GM04503 (cell line): ENCODE data around the gene CSF2.
A peak's percentile ranks its signal among the peaks of the same experiment; 100 is the strongest.

ENCODE experiments used
- DNase-seq: peaks from one replicate; pipeline ENCODE4 v3.0.0-alpha.2; 2012; ENCODE audit warnings: low read depth

Gene CSF2

DNA sequence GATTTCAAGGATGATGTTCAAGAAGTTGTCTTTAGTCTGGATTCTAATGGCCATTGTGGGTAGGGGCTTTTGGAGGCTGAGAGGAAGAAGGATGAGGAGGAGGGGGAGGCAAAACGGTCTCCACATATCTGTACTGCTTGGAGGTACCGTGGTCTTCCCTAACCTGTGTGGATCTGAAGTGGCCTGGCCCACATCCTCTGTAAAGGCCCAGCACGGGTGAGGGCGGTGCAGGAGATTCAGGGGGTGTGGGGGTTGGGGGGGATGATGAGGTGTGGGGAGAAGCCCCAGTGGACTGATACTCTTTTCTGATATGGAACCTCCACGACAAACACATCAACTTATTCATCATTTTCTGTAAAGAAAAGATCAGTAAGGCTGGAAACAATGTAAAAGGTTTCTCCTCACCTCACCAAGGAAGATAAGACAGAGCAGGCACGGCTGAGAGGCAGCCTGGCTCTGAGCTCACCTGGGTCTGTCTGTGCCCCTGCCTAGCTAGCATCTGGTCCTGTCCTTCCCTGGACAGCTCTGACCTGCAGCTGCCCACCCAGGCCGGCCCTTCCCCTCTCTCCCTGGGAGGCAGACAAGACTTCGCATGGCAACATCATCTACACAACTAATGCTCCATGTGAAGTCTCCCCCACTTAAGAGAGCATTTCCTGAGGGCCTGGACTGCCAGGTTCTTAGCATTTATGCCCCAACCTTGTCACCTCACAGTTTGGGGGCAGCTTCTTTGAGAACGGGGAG lies 18.7 kb upstream of the CSF2 start:
- DNase-seq = no peak

DNA sequence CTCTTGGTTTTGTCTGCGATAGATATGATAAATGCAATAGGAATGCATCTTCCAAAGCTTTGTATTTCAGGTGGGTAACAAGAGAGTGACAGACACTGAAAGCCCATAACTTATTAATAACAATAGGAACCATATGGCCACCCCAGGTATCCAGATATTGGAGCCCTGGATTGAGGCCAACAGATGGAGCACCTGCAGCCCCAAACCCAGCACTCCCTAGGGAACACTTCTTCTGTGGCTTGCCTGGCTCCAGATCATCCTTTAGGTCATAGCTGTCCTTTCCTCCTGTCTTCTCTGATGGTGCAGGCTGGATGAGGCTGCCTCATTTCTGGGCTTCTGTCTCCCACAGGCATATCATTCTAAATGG lies 18.2 kb upstream of the CSF2 start:
- no peak for DNase-seq

DNA sequence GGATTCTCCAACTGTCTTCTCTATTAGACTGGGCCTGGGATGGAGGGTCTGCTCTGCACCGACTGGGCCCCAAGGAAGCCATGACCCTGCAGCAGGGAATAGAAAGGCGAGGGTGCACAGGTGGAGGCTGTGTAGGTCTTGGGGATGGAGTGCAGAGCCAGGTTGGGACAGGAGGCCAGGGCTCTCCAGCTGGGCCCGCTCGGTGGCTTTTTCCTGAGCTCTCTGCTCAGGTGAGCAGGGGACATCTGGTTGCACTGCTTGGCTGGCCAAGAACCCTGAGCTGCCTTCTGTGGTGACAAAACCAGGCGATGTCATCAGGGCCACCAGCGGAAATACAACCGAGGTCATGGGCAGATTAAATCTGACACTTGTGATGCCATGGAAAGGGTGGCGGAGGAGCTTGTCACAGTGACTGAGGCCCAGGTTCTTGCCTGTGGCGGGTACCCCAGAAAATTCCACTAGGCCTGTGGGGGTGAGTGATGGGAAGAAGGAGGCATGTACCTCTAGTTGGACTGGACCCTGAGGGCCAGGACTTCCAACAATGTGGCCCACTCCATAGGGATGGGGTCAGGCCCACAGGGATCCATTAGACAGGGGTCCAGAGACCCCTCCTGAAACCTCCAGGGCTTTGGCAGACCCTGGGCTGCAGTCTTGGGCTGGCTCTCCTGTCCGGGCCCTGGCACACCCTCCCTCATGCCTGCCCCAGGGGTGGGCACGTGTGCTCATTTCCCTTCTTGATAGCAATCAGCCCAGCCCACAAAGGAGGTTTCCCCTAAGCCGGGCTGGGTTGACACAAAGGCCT lies 17.6 kb upstream of the CSF2 start:
- no peak for DNase-seq

DNA sequence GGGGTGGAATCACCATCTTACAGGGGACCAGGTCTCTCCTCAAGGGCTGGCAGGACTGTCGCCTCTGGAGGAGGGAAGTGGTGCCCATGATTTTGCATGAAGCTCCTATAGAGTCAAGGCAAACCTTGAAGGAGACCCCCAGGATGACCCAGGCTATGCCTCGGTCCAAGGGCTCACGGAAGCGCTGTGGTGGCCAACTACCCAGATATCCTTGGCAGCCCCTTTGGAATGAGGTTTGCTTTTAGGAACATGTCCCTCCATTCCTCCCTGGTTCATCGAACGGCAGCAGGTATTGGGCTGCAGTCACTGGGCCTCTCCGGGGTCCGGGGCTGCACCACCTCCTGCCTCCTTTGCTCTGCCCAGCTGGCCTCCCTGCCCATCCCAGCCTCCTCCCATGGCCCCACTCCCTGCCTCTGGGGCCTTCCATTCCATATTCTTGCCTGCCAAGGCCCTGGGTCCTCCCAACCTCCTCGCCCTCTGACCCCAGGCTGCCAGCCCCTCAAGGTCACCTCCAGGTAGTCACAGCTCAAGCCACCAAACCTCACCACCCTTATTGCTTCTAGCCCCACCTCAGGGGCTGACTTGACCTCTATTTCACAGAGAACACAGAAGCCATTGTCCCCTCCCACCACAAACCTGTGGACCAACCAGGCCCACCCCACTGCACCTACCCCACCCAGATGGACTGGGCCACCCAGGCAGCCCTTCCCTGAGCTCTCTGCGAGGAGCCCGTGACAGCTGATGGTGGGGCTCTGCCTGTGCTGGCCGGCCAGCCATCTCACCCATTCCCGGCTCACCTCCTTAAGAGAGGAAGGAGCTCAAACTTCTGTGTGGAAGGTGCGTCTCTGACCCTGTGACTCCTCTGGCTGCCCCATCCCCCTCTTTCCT lies 16.7 kb upstream of the CSF2 start:
- DNase-seq = no peak

DNA sequence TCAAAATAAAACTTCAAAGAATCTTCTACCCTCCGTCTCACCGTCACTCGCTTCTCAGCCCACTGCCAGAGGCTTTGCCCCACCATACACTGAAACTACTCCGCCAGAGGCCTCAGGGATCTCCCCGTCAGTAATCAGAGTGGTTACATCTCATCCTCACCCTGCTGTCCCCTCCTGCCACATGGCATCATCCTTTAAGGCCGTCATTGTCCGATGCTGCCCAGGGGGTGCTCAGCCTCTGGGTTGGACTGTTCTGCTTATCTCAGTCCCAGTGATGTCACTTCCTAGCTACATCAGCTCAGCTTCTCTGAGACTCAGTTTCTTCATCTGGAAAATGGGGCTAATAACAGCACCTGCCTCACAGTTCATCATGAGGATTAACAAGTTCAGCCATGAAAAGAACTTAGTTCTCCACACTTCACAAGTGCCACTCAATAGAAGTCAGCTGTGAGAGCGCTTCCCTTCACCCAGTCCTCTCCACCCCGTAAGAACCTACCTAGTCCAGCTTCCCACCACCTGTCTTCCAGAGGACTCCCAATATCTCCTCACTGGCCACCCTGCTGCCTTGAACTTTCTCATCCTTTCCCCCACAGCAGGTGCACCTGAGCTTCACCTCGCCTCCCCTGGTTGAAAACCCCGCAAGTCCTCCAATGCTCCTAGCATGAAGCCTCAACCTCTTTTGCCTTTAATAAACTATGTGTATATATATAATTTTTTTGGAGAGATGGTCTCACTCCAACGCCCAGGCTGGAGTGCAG lies 15.9 kb upstream of the CSF2 start:
- no peak for DNase-seq

DNA sequence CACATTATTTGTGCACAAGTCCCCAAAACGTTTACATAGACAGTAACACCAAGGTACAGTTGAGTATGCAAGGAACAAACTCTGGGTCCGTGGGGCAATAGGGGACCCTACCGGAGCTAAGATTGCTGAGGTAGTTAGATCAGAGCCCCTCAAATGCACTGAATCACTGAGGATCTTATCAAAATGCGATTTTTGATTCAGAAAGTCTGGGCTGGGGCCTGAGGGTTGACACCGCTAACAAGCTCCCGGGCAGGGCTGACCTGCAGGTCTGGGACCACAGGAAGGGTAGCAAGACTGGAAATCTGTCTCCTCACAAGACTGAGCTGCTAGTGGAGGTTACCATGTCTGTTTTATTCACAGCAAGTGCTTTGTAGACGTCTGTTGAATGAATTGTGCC lies 14.9 kb upstream of the CSF2 start:
- DNase-seq = no peak

DNA sequence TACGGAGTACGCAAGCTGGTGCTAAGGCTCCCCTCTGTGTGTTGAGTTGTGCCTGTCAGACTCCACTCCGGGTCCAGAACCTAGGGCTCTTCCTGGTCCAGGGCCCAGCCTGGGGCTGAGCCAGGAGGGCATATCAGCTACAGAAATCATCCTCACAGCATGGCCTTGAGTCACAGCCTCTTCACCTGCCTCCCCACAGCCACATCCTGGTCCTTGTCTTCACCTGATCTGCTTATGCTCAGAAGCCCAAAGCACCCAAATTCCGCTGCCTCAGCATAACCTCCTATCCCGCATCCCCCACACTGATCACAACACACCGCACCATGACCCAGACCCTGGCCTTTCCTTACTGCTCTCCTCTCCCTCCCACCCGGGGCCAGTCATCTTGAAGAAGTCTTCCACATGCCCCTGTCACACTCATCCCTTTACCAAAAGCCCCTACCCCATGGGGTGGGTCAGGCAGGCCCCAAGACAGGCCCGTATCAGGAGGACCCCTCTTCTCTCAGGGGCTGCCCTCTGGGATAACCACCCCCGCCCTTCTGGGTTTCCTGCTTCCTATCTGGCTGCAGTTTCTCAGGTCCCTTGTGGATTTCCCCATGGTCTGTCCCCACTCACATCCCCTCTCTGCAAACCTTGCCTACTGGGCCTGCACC lies 14.4 kb upstream of the CSF2 start:
- DNase-seq = no peak

DNA sequence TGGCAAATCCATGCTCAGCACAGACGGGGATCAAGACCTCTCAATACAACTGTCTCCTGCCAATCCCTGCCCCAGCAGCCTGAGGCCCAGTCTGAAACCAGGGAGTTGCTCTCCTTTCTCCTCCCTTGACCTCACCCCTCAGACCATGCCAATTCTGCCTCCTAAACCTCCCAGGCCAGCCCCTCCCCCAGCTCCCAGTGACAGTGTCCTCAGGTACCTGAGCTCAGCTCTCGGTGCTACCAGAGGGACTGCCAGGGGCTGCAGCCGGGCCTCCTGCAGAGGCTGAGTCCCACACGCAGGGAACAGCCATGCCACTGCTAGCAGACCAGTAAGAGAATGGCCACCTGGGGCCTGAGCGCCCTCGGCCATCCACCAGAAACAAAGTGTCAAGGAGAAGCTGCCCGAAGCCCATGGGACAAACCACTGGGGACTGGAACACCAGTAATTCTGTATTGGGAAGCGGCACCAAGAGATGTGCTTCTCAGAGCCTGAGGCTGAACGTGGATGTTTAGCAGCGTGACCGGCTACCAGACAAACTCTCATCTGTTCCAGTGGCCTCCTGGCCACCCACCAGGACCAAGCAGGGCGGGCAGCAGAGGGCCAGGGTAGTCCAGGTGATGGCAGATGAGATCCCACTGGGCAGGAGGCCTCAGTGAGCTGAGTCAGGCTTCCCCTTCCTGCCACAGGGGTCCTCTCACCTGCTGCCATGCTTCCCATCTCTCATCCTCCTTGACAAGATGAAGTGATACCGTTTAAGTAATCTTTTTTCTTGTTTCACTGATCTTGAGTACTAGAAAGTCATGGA lies 13.7 kb upstream of the CSF2 start:
- no peak for DNase-seq

DNA sequence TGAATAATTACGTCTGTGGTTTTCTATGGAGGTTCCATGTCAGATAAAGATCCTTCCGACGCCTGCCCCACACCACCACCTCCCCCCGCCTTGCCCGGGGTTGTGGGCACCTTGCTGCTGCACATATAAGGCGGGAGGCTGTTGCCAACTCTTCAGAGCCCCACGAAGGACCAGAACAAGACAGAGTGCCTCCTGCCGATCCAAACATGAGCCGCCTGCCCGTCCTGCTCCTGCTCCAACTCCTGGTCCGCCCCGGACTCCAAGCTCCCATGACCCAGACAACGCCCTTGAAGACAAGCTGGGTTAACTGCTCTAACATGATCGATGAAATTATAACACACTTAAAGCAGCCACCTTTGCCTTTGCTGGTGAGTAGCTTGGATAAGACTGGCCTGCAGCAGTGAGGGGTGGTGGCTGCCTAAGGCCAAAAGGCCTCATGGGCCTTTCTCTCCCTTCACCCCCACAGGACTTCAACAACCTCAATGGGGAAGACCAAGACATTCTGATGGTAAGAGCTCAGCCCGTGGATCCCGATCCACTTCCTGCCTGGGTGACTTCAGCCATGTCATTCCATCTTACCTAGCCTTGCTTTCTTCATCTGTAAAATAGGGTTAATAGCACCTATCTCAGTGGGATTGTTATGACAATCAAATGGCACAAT lies 13.0 kb upstream of the CSF2 start, which contains the start of gene IL3:
IL3 (plus strand) TSS at position 155 of the 661 bp plus-strand sequence; CDS start at position 207, 52 bp downstream.
- no peak for DNase-seq

DNA sequence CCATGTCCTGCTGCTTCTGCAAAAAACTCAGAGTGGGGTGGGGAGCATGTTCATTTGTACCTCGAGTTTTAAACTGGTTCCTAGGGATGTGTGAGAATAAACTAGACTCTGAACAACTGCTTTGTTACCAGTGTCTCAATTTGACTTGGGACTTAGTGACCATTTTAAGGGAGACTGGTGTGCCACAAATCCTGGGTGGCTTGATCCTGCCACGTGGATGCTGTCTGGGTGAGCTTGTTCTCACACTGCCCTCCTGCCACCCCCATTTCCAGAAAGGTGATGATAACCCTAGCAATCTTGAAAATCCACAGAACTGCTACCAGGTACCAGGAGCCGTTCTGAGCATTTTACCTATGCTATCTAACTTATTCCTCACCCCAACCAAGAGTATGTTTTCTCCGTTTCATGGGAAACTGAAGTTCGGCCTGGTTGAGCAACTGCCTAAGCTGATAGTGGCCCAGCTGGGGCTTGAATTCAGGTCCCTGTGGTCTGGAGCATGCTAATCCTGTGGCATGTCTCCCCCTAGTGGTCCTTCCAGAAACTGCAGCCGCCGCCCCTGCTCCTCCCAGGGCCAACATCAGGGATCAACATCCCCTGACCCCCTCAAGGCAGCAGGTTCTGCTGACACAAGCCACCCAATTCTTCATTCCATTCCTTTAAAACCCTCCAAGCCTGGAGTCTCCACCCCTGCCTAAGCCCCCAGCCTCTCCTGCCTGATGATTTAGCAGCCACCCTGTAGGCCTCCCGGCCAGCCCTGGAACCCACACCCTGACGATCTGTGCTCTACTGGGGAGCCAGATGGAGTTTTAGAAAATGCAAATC lies 10.3 kb upstream of the CSF2 start:
- peak; percentile 13 for DNase-seq

DNA sequence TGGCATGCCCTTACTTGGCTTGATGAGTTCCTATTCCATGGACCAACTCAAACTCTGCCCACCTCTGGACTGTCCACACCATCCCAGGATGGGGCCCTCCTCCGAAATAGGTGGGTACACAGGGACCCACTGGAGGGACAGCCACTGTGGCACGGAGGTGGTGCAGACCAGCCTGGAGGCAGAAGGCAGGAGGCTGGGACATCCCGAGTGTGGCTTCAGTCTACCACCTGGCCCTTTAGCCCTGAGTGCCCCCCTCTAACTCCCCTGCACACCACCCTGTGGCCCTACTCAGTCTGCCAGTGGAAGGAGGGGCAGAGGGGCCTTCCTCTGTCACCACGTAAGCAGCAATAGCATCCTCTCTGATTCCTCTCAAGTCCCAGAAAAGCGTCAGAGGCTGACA lies 9.4 kb upstream of the CSF2 start:
- DNase-seq = no peak

DNA sequence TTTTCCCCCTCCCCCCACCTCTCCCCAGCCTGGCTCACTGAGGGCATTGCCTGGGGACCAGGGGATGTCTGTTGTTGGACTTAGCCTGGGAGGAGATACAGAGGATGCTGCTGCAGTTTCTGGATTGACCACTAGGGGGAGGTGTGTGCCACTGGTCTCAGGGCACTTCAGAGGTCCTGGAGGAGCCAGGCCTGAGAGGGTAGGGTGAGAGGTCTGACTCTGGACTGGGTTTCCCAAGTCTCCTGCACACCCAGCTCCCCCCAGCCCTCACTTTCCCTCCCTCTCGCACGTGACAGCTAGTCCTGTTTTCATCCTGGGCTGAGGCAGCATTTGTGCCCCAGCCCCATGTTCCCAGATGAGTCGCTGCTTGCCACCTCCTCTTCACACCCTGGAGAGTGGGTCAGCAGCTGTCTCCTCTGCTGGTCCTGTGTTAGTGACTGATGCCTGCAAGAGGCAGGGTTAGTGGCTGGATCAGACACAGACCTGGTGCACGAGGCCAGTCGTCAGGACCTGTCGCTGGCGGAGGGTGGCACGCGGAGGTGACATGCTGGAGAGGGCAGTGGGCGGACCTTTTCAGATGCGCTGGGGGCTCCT lies 8.8 kb upstream of the CSF2 start:
- DNase-seq = peak; percentile 16

DNA sequence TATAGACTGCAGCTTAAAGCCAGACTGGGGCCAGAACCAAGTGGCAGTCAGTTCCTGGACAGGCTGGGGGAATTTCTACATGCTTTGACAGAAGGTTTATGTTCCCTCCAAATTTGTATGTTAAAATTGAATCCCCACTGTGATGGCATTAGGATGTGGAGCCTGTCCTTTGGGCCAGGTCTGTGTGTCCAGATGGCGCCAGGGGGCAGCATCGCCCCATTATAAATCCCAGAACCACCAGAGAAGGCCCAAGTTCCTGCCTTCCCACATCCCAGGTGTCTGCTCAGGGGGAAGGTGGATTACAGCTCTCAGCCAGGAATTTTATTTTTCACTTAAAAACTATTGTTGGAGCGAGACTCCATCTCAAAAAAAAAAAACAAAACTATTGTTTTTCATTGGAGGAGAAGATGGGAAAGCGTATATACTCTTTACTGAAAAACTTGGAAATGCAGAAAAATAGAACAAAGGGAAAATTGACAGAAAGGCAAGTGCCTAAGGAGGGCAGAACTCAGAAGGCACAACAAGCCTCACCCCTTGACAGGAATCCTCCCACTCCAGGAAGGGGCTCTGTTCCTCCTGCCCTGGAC lies 8.1 kb upstream of the CSF2 start:
- DNase-seq = no peak

DNA sequence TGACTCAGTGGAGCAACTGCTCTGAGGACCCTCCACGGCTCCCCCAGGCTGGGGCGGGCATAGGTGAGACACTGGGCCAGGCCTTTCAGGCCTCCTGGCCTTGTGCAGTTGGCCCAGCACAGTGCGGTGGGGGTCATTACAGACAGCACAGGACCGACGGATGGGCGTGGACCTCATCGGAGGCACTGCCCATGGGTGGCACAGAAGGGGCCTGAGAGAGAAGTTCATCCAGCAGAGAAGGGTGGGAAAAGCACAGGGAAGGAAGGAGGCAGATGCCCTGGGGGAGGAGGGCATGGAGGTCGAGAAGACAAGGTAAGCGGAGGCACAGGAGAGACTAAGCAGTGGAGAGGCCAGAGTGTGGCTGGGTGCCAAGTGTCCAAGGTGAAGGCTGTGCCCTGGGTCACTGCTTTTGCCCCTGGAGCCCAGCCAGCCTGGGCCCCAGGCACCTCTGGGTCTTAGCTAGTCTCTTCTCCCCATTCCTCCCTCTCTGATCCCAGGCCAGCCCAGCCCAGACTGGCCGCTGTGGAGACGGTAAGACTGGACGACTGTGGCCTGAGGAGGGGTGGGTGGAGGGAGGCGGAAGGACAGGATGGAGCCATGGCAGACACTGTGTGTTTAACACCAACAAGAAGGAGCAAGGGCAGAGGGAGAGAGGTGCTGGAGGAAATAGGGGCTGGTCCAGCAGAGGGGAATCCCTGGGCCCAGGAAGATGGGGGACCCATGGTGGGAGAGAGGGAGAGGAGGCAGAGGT lies 7.5 kb upstream of the CSF2 start:
- DNase-seq = no peak

DNA sequence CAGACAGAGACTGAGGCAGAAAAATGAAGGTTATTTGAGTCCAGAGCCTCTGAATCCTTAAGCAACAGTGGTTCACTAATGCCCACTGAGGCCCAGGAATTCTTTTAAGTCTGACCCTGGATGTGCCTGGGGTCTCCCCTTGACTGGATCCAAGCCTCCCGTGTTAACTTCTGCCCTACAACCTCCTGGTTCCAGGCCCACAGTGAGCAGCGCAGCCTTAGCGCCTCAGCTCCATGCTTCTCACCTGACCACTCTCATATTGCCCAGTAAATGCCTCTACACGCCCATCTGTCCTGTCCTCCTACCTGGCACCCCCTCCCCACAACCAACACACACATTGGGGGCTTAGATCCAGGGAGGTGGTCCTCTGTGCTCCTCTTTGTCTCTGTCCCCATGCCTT lies 6.7 kb upstream of the CSF2 start:
- DNase-seq = no peak

DNA sequence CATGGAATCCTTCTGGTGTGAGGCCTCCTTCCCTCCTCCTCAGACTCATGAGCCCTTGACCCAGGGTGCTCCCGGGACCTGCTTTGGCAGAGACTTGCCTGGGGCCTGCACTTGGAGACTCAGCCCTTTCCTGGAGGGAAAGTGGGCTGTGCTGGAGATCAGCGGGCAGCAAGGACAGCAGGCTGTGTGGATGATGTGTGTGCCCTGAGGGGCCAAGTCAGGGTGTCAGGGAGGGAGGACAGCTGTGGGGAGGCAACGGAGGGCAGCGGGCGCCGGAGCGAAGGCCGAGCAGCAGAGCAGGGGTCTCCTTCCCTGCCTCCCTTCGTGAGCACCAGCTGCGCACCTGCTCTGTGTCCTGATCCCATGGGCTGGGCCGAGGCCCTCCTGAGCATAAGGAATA lies 6.1 kb upstream of the CSF2 start:
- no peak for DNase-seq
